H9 (cell line): ENCODE measurements around the gene CDH13. TPM values are rescaled to one million over a fixed set of nuclear protein-coding genes. Genes with fewer than 3 reads are reported as not detected.

Experiments
- DNase-seq: peaks from one replicate; pipeline ENCODE4 v3.0.0-alpha.2; 2017
- H2AFZ ChIP-seq: one replicate; pipeline ENCODE4 v1.6.1; 2013; ENCODE audit warnings: mild to moderate bottlenecking, low read length, control low read depth, moderate library complexity
- H2AK5ac ChIP-seq: 2 replicates; pipeline ENCODE4 v1.6.1; 2013; ENCODE audit warnings: low read length, control low read depth, mixed read lengths; ENCODE audit not compliant: insufficient read length
- H2BK120ac ChIP-seq: one replicate; pipeline ENCODE4 v1.6.1; 2013; ENCODE audit warnings: low read depth, mild to moderate bottlenecking, low read length, control low read depth, inconsistent platforms; ENCODE audit not compliant: poor library complexity, severe bottlenecking
- H2BK12ac ChIP-seq: 2 replicates; pipeline ENCODE4 v1.6.1; 2013; ENCODE audit warnings: low read length, control low read depth, mixed read lengths, low read depth; ENCODE audit not compliant: insufficient read length
- H2BK15ac ChIP-seq: 2 replicates; pipeline ENCODE4 v1.6.1; 2013; ENCODE audit warnings: low read depth, low read length, control low read depth
- H2BK20ac ChIP-seq: one replicate; pipeline ENCODE4 v1.6.1; 2013; ENCODE audit warnings: low read depth, mild to moderate bottlenecking, low read length, control low read depth, inconsistent platforms; ENCODE audit not compliant: poor library complexity, severe bottlenecking
- H2BK5ac ChIP-seq: 2 replicates; pipeline ENCODE4 v1.6.1; 2013; ENCODE audit warnings: low read length, control low read depth, mixed read lengths; ENCODE audit not compliant: insufficient read length
- H3K14ac ChIP-seq: 2 replicates; pipeline ENCODE4 v1.6.1; 2013; ENCODE audit warnings: low read length, control low read depth; ENCODE audit not compliant: insufficient read depth
- H3K18ac ChIP-seq: 2 replicates; pipeline ENCODE4 v1.6.1; 2013; ENCODE audit warnings: low read depth, mild to moderate bottlenecking, mixed read lengths, low read length, control low read depth; ENCODE audit not compliant: insufficient read length
- H3K23ac ChIP-seq: 2 replicates; pipeline ENCODE4 v1.6.1; 2013; ENCODE audit warnings: low read length, control low read depth, mixed read lengths, low read depth; ENCODE audit not compliant: insufficient read length
- H3K23me2 ChIP-seq: 2 replicates; pipeline ENCODE4 v1.6.1; 2013; ENCODE audit warnings: low read depth, mild to moderate bottlenecking, mixed read lengths, low read length, control low read depth; ENCODE audit not compliant: insufficient read length, poor library complexity, severe bottlenecking
- H3K27ac ChIP-seq: 2 replicates; pipeline ENCODE4 v1.5.1; 2013; ENCODE audit warnings: low read length, control low read depth, mixed read lengths, low read depth; ENCODE audit not compliant: insufficient read length
- H3K27me3 ChIP-seq: 2 replicates; pipeline ENCODE4 v1.6.1; 2013; ENCODE audit warnings: low read length, control low read depth, inconsistent platforms; ENCODE audit not compliant: insufficient read depth
- H3K4ac ChIP-seq: 2 replicates; pipeline ENCODE4 v1.6.1; 2013; ENCODE audit warnings: low read depth, mild to moderate bottlenecking, control low read depth, inconsistent platforms, low read length, moderate library complexity
- H3K4me1 ChIP-seq: 2 replicates; pipeline ENCODE4 v1.6.1; 2013; ENCODE audit warnings: low read length, control low read depth, inconsistent platforms; ENCODE audit not compliant: insufficient read depth
- H3K4me2 ChIP-seq: 2 replicates; pipeline ENCODE4 v1.6.1; 2013; ENCODE audit warnings: low read length, control low read depth, mixed read lengths; ENCODE audit not compliant: insufficient read length, insufficient read depth
- H3K56ac ChIP-seq: 2 replicates; pipeline ENCODE4 v1.6.1; 2013; ENCODE audit warnings: low read depth, mild to moderate bottlenecking, mixed read lengths, low read length, control low read depth; ENCODE audit not compliant: insufficient read length
- H3K79me1 ChIP-seq: 2 replicates; pipeline ENCODE4 v1.6.1; 2013; ENCODE audit warnings: low read depth, mild to moderate bottlenecking, moderate library complexity, low read length, control low read depth, inconsistent platforms; ENCODE audit not compliant: insufficient read depth, poor library complexity, severe bottlenecking
- H3K79me2 ChIP-seq: 2 replicates; pipeline ENCODE4 v1.6.1; 2013; ENCODE audit warnings: low read length, control low read depth, inconsistent platforms; ENCODE audit not compliant: insufficient read depth
- H3K9ac ChIP-seq: 2 replicates; pipeline ENCODE4 v1.6.1; 2013; ENCODE audit warnings: low read length, control low read depth, mixed read lengths; ENCODE audit not compliant: insufficient read length; ENCODE audit errors: extremely low read depth
- H3K9me3 ChIP-seq: one replicate; pipeline ENCODE4 v1.6.1; 2013; ENCODE audit warnings: low read depth, low read length, inconsistent platforms; ENCODE audit not compliant: control insufficient read depth
- H3T11ph ChIP-seq: one replicate; pipeline ENCODE4 v1.6.1; 2013; ENCODE audit warnings: mild to moderate bottlenecking, low read length, control low read depth, inconsistent platforms
- H4K20me1 ChIP-seq: one replicate; pipeline ENCODE4 v1.6.1; 2013; ENCODE audit not compliant: control insufficient read depth, insufficient read length, insufficient read depth
- H4K5ac ChIP-seq: 2 replicates; pipeline ENCODE4 v1.6.1; 2013; ENCODE audit warnings: low read depth, mild to moderate bottlenecking, mixed read lengths, low read length, control low read depth; ENCODE audit not compliant: insufficient read length
- H4K8ac ChIP-seq: replicated peaks from 2 replicates; pipeline ENCODE4 v1.6.1; 2013; ENCODE audit warnings: low read length, control low read depth, mixed read lengths, low read depth; ENCODE audit not compliant: insufficient read length
- H4K91ac ChIP-seq: 2 replicates; pipeline ENCODE4 v1.6.1; 2013; ENCODE audit warnings: low read depth, mild to moderate bottlenecking, moderate library complexity, mixed read lengths, low read length, control low read depth; ENCODE audit not compliant: insufficient read length
- H3K27ac Mint-ChIP-seq, 3 experiments: 2 replicates in 2 of 3; 3 replicates in 1 of 3; pipeline ENCODE4 v1.8.0; 2020 to 2021; ENCODE audit warnings: mixed read lengths in 3 of 3, mild to moderate bottlenecking in 1 of 3, moderate library complexity in 1 of 3
- H3K27me3 Mint-ChIP-seq: 2 replicates; pipeline ENCODE4 v1.8.0; 2021; ENCODE audit warnings: low read depth, mild to moderate bottlenecking, moderate library complexity, mixed read lengths
- H3K36me3 Mint-ChIP-seq, 3 experiments: 2 replicates in 2 of 3; 3 replicates in 1 of 3; pipeline ENCODE4 v1.8.0; 2020 to 2021; ENCODE audit warnings: low read depth in 3 of 3, mixed read lengths in 3 of 3; ENCODE audit not compliant: insufficient read depth in 1 of 3
- H3K4me1 Mint-ChIP-seq, 2 experiments: 2 replicates each; pipeline ENCODE4 v1.8.0; 2020; ENCODE audit warnings: mixed read lengths in 2 of 2
- H3K4me3 Mint-ChIP-seq, 2 experiments: 2 replicates in 1 of 2; 3 replicates in 1 of 2; pipeline ENCODE4 v1.8.0; 2020 to 2021; ENCODE audit warnings: mild to moderate bottlenecking in 2 of 2, mixed read lengths in 2 of 2, moderate library complexity in 1 of 2
- H3K9me3 Mint-ChIP-seq, 2 experiments: 2 replicates in 1 of 2; 3 replicates in 1 of 2; pipeline ENCODE4 v1.8.0; 2020; ENCODE audit warnings: mild to moderate bottlenecking in 2 of 2, mixed read lengths in 2 of 2, moderate library complexity in 1 of 2
- WGBS: extraction: QIAGEN DNeasy Blood & Tissue Kit; methylation state at CpG from one replicate; pipeline ENCODE4 v1.1.7; 2013; ENCODE audit warnings: missing lambda C conversion rate, low lambda C conversion rate, mixed read lengths; ENCODE audit not compliant: insufficient read length; ENCODE audit errors: extremely low coverage; 5-methylcytosine and 5-hydroxymethylcytosine counted together
- total RNA-seq: library from RNA; stranded (reverse); gene quantifications from 2 replicates; pipeline ENCODE4 v1.2.1, GENCODE V29; 2021
- TF ChIP-seq, protein P1 (sequence below): fragments of 200-600 bp; sonication (generic); conservative IDR thresholded peaks from 3 replicates; pipeline ENCODE4 v1.8.0; 2021; ENCODE audit warnings: antibody characterized with exemption, mild to moderate bottlenecking

Gene CDH13
- total RNA-seq, 1 experiment from 2014 or later, result 1.5 TPM

DNA sequence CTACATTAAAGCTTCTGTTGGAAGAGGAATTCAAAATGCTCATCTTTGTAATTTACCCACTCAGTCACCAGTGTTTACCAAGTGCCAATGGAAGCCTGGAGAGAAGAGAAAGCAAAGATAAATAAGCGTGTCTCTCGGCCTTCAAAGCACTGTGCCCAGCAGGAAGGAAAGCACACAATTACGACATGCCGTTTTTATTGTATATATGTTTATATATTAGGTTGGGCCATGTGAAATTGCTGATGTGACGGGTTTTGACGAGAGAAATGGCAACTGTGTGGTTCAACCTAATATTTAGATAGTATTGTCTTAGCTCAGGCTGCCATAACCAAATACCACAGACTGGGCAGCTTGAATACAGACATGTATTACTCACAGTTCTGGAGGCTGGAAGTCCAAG, 1101.7 kb downstream of the CDH13 start:
- Histone ChIP-seq H3K9ac (no peak overlapping the region), H2BK12ac (no peak overlapping the region), H3T11ph (no peak overlapping the region), H3K56ac (no peak overlapping the region), H2BK120ac (no peak overlapping the region), H3K79me1 (no peaks in the 10 kb centered on the region), H3K18ac (no peak overlapping the region), H3K4me1 (no peaks in the 10 kb centered on the region), H3K4ac (no peak overlapping the region), H2AK5ac (no peak overlapping the region), H4K5ac (no peak overlapping the region), H4K20me1 (no peaks in the 10 kb centered on the region), H3K79me2 (no peaks in the 10 kb centered on the region), H4K91ac (no peak overlapping the region), H2BK5ac (no peak overlapping the region), H3K23ac (no peak overlapping the region), H2BK20ac (no peak overlapping the region), H3K4me2 (no peak overlapping the region), H2AFZ (no peak overlapping the region), H3K27me3 (no peaks in the 10 kb centered on the region), H2BK15ac (no peak overlapping the region), H3K23me2 (no peaks in the 10 kb centered on the region), H3K9me3 (no peaks in the 10 kb centered on the region), H4K8ac (no peak overlapping the region), H3K27ac (no peak overlapping the region), H3K14ac (no peak overlapping the region)
- WGBS, result no CpG with 5 or more reads among the region's 6 CpGs
- TF ChIP-seq, protein P1, sequence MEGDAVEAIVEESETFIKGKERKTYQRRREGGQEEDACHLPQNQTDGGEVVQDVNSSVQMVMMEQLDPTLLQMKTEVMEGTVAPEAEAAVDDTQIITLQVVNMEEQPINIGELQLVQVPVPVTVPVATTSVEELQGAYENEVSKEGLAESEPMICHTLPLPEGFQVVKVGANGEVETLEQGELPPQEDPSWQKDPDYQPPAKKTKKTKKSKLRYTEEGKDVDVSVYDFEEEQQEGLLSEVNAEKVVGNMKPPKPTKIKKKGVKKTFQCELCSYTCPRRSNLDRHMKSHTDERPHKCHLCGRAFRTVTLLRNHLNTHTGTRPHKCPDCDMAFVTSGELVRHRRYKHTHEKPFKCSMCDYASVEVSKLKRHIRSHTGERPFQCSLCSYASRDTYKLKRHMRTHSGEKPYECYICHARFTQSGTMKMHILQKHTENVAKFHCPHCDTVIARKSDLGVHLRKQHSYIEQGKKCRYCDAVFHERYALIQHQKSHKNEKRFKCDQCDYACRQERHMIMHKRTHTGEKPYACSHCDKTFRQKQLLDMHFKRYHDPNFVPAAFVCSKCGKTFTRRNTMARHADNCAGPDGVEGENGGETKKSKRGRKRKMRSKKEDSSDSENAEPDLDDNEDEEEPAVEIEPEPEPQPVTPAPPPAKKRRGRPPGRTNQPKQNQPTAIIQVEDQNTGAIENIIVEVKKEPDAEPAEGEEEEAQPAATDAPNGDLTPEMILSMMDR, result no peak
- Mint-ChIP-seq H3K4me1 (peaks cover 3% of the 10 kb centered on the region in 2 experiments; a peak in 2 of 4 replicates), H3K36me3 (no peaks in the 10 kb centered on the region; a peak in 1 of 7 replicates), H3K4me3 (no peak overlapping the region), H3K27me3 (no peaks in the 10 kb centered on the region; the same call in 1 of the 2 replicates), H3K27ac (no peak overlapping the region; a peak in 1 of 7 replicates), H3K9me3 (peaks cover 0 to 7% of the 10 kb centered on the region in 2 experiments; a peak in 2 of 5 replicates)
- DNase-seq, result no peak
